NB4 (cell line): ENCODE data around the gene ROMO1.

Experiments used
- CTCF ChIP-seq: IDR thresholded peaks from one replicate; pipeline ENCODE4 v1.5.1; 2012; ENCODE audit warnings: low read depth, low read length
- MYC ChIP-seq: IDR thresholded peaks from 2 replicates; pipeline ENCODE4 v1.6.1; 2011; ENCODE audit warnings: low read depth, low read length
- POLR2A ChIP-seq: IDR thresholded peaks from 2 replicates; pipeline ENCODE4 v1.6.1; 2011; ENCODE audit warnings: mild to moderate bottlenecking; ENCODE audit not compliant: insufficient read length; ENCODE audit errors: extremely low read depth
- TF ChIP-seq, protein P1 (sequence below): IDR thresholded peaks from 2 replicates; pipeline ENCODE4 v1.6.1; 2011; ENCODE audit warnings: low read depth, low read length

- TF ChIP-seq POLR2A = no peak
- TF ChIP-seq CTCF = no peak
- TF ChIP-seq MYC = no peak
- TF ChIP-seq, protein P1, sequence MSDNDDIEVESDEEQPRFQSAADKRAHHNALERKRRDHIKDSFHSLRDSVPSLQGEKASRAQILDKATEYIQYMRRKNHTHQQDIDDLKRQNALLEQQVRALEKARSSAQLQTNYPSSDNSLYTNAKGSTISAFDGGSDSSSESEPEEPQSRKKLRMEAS = no peak
Measured at GRCh38 chr20:35657271-35657670, 41.9 kb upstream of the ROMO1 start.
